ENCODE results near the gene RMRP. TPM values are rescaled to one million over a fixed set of nuclear protein-coding genes. Genes with fewer than 3 reads are reported as not detected.

Gene RMRP
- total RNA-seq, 1 donor: 88,726 TPM

Small RNA genes lying within 50 kb of the gene (small RNA-seq; reads per million reads assigned to genes)
- gene MIR4667 (0.30 reads per million), gene RMRP (not detected), gene RN7SL22P (not detected)

Other genes with a start within 250 kb of the RMRP start
- 25.0 and 28.6 TPM in 2 replicates for gene RUSC2, start 167.9 kb downstream of the RMRP start, total RNA-seq
- 18.5 and 18.6 TPM in 2 replicates for gene TESK1, start 52.8 kb downstream of the RMRP start, total RNA-seq
- gene CD72, start 39.6 kb downstream of the RMRP start, total RNA-seq: 2.7 and 2.9 TPM in 2 replicates
- 0.36 TPM in 1 of 2 replicates, not detected in the other for gene SIT1, start 7.1 kb downstream of the RMRP start, total RNA-seq
- 10.6 and 15.6 TPM in 2 replicates for gene CCDC107, start 273 bp upstream of the RMRP start, total RNA-seq
- gene ARHGEF39, start 7.2 kb upstream of the RMRP start, total RNA-seq: 0.36 and 0.88 TPM in 2 replicates
- not detected in 2 replicates for gene CA9, start 15.9 kb upstream of the RMRP start, total RNA-seq
- gene TPM2, start 31.9 kb upstream of the RMRP start, total RNA-seq: 911 and 946 TPM in 2 replicates
- 306 and 376 TPM in 2 replicates for gene TLN1, start 74.2 kb upstream of the RMRP start, total RNA-seq
- 56.6 and 64.8 TPM in 2 replicates for gene CREB3, start 74.6 kb upstream of the RMRP start, total RNA-seq
- gene GBA2, start 91.2 kb upstream of the RMRP start, total RNA-seq: 29.5 and 31.1 TPM in 2 replicates
- 16.5 and 18.5 TPM in 2 replicates for gene RGP1, start 91.3 kb upstream of the RMRP start, total RNA-seq
- not detected in 2 replicates for gene MSMP, start 96.3 kb upstream of the RMRP start, total RNA-seq
- gene NPR2, start 133.6 kb upstream of the RMRP start, total RNA-seq: 16.6 and 20.3 TPM in 2 replicates
- 0.88 and 2.2 TPM in 2 replicates for gene SPAG8, start 154.2 kb upstream of the RMRP start, total RNA-seq
- 17.0 and 17.4 TPM in 2 replicates for gene HINT2, start 157.0 kb upstream of the RMRP start, total RNA-seq
- not detected in 2 replicates for gene FAM221B, start 170.7 kb upstream of the RMRP start, total RNA-seq
- 2.1 and 2.5 TPM in 2 replicates for gene TMEM8B, start 171.2 kb upstream of the RMRP start, total RNA-seq
- not detected in 2 replicates for gene OR13J1, start 212.4 kb upstream of the RMRP start, total RNA-seq
- gene HRCT1, start 248.2 kb upstream of the RMRP start, total RNA-seq: 1.8 and 5.1 TPM in 2 replicates

Measured in osteoblast (primary cell).